ENCODE data around the gene KCNIP1.

Gene KCNIP1

GRCh38 chr5:170697031-170697430 lies 193.2 kb downstream of the KCNIP1 start:
- no peak overlapping the region for H3K4me3 Mint-ChIP-seq
- peaks cover 29% of the 10 kb centered on the region for H3K27me3 Mint-ChIP-seq (ENCODE audit: low read depth)
- H3K9me3 Mint-ChIP-seq: no peaks in the 10 kb centered on the region
- TF ChIP-seq CTCF (IDR thresholded peaks at IDR 0.05; ENCODE audit: unreplicated experiment in 3 of 3): no peak
- no peaks in the 10 kb centered on the region for H3K36me3 Mint-ChIP-seq (ENCODE audit: low read depth)
- H3K27ac Mint-ChIP-seq: no peak overlapping the region
- H3K4me1 Mint-ChIP-seq: no peaks in the 10 kb centered on the region

- peaks cover 20% of the 10 kb centered on the region for H3K27me3 Mint-ChIP-seq (ENCODE audit: low read depth)
- TF ChIP-seq CTCF (IDR thresholded peaks at IDR 0.05; ENCODE audit: unreplicated experiment in 3 of 3): no peak
- no peaks in the 10 kb centered on the region for H3K36me3 Mint-ChIP-seq (ENCODE audit: low read depth)
- no peak overlapping the region for H3K27ac Mint-ChIP-seq
- H3K9me3 Mint-ChIP-seq: no peaks in the 10 kb centered on the region
- H3K4me1 Mint-ChIP-seq: no peaks in the 10 kb centered on the region
- no peak overlapping the region for H3K4me3 Mint-ChIP-seq
These were observed 196.7 kb downstream of the KCNIP1 start for GRCh38 chr5:170700503-170700902.

DNA sequence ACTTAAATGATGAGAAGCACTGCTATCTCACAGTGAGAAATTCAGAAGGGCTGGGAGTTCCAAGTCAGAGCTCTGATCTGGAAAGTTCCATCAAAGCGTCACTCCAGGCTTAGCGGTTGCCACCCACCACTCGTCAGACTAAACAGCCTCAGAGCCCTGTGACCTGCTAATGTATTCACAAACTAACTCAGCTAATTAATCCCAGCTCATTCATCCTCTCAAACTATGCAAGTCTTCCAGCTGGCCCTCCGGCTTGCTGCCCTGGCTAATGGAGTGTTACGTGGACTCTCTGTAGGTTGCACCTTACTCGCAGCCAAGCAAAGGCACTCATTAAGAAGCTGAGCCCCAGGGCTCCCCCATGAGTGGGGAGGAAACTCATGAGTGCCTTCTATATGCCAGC lies 197.5 kb downstream of the KCNIP1 start:
- Mint-ChIP-seq H3K4me1 (no peaks in the 10 kb centered on the region), H3K27ac (peak overlapping the region in 1 of 3 experiments; percentile 5), H3K4me3 (no peak overlapping the region), H3K36me3 (ENCODE audit: low read depth) (no peaks in the 10 kb centered on the region), H3K9me3 (no peaks in the 10 kb centered on the region), H3K27me3 (ENCODE audit: low read depth) (peaks cover 15% of the 10 kb centered on the region)
- no peak for TF ChIP-seq CTCF (IDR thresholded peaks at IDR 0.05; ENCODE audit: unreplicated experiment in 3 of 3)

DNA sequence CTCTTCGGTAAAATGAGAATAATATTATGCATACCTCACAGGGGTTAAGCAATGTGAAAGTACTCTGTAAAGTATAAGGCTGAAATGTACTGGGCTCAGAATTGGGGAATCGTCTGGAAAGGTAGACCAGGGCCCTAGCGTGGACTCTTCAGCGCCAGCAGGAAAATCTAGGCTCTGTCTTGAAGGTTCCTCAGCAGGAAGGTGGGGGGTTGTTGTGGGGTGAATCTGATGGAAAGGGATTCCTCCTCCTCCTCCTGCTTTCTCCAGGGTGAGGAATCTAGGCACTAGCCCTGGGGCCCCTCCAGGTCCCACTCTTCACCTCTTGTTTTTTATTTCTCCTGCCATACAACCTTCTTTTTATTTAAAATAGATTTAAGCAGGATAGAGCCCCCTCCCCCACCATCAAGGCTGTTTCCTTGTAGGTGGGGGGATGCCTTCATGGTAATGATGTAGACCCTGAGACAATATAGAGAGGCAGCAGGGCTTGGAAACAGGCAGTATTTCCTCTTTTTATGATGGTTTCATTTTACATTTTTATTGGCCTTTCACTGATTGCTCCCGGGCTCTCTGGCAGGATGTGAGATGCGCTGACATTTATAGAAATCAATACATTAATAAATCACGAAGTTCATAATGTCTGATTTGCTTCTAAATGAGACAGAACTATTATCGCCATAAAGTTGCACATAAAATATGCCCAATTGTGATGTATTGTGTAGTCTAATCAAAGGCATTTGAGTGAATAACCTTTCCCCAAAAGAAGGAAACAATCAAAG lies 200.8 kb downstream of the KCNIP1 start:
- TF ChIP-seq CTCF (IDR thresholded peaks at IDR 0.05; ENCODE audit: unreplicated experiment in 3 of 3): no peak
- peaks cover 7% of the 10 kb centered on the region for H3K9me3 Mint-ChIP-seq
- H3K36me3 Mint-ChIP-seq (ENCODE audit: low read depth): no peaks in the 10 kb centered on the region
- no peak overlapping the region for H3K27ac Mint-ChIP-seq
- H3K4me1 Mint-ChIP-seq: no peaks in the 10 kb centered on the region
- no peak overlapping the region for H3K4me3 Mint-ChIP-seq
- peaks cover 10% of the 10 kb centered on the region for H3K27me3 Mint-ChIP-seq (ENCODE audit: low read depth)

- H3K27ac Mint-ChIP-seq: no peak overlapping the region
- no peaks in the 10 kb centered on the region for H3K36me3 Mint-ChIP-seq (ENCODE audit: low read depth)
- TF ChIP-seq CTCF (IDR thresholded peaks at IDR 0.05; ENCODE audit: unreplicated experiment in 3 of 3): no peak
- H3K27me3 Mint-ChIP-seq (ENCODE audit: low read depth): peaks cover 4% of the 10 kb centered on the region
- no peak overlapping the region for H3K4me3 Mint-ChIP-seq
- H3K9me3 Mint-ChIP-seq: peaks cover 19% of the 10 kb centered on the region
- H3K4me1 Mint-ChIP-seq: no peaks in the 10 kb centered on the region
These were observed 205.8 kb downstream of the KCNIP1 start for GRCh38 chr5:170709640-170710039.

- no peak overlapping the region for H3K4me3 Mint-ChIP-seq
- no peaks in the 10 kb centered on the region for H3K36me3 Mint-ChIP-seq (ENCODE audit: low read depth)
- TF ChIP-seq CTCF (IDR thresholded peaks at IDR 0.05; ENCODE audit: unreplicated experiment in 3 of 3): no peak
- H3K9me3 Mint-ChIP-seq: peaks cover 19% of the 10 kb centered on the region
- peaks cover 5% of the 10 kb centered on the region for H3K27me3 Mint-ChIP-seq (ENCODE audit: low read depth)
- no peak overlapping the region for H3K27ac Mint-ChIP-seq
- no peaks in the 10 kb centered on the region for H3K4me1 Mint-ChIP-seq
These were observed 207.5 kb downstream of the KCNIP1 start for GRCh38 chr5:170711300-170711699.
